Suppressor macrophage treated with lipopolysaccharide for 4 hours (primary cell): ENCODE data around the gene PRPF19.
A peak's percentile ranks its signal among the peaks of the same experiment; 100 is the strongest.

Experiments used
- DNase-seq: peaks from one replicate; pipeline ENCODE4 v3.0.0-alpha.2; 2020

Gene PRPF19

GRCh38 chr11:60937144-60937527 is 30.8 kb upstream of the PRPF19 start:
- DNase-seq, result no peak

GRCh38 chr11:60936467-60937143 is 30.2 kb upstream of the PRPF19 start:
- DNase-seq, result no peak

GRCh38 chr11:60935676-60936442 is 29.5 kb upstream of the PRPF19 start:
- DNase-seq, result no peak

- no peak for DNase-seq
Measured at GRCh38 chr11:60934790-60935605, 28.6 kb upstream of the PRPF19 start.

GRCh38 chr11:60934124-60934789 is 27.9 kb upstream of the PRPF19 start:
- DNase-seq, result no peak

- DNase-seq, result no peak
Measured at GRCh38 chr11:60933416-60934123, 27.2 kb upstream of the PRPF19 start.

- no peak for DNase-seq
Measured at GRCh38 chr11:60932605-60933356, 26.4 kb upstream of the PRPF19 start.

- DNase-seq, result no peak
Measured at GRCh38 chr11:60931917-60932316, 25.5 kb upstream of the PRPF19 start.

- DNase-seq, result no peak
Measured at GRCh38 chr11:60930394-60930793, 24.0 kb upstream of the PRPF19 start.

GRCh38 chr11:60929764-60930163 is 23.4 kb upstream of the PRPF19 start:
- DNase-seq, result no peak

- DNase-seq, result no peak
Measured at GRCh38 chr11:60928563-60929001, 22.2 kb upstream of the PRPF19 start.

- no peak for DNase-seq
Measured at GRCh38 chr11:60927600-60927999, 21.2 kb upstream of the PRPF19 start.

- no peak for DNase-seq
Measured at GRCh38 chr11:60927061-60927592, 20.7 kb upstream of the PRPF19 start.

GRCh38 chr11:60926500-60926899 is 20.1 kb upstream of the PRPF19 start:
- no peak for DNase-seq

GRCh38 chr11:60925868-60926267 is 19.5 kb upstream of the PRPF19 start:
- DNase-seq, result peak; percentile 89

GRCh38 chr11:60924906-60925853 is 18.8 kb upstream of the PRPF19 start:
- DNase-seq, result no peak

GRCh38 chr11:60924110-60924905 is 17.9 kb upstream of the PRPF19 start, which contains the start of gene TMEM132A:
TSS of gene TMEM132A (plus strand) at chr11:60924460. CDS start at chr11:60924634, 174 bp downstream.
- DNase-seq, result peak; percentile 41

- no peak for DNase-seq
Measured at GRCh38 chr11:60923800-60924109, 17.4 kb upstream of the PRPF19 start.

- no peak for DNase-seq
Measured at GRCh38 chr11:60923326-60923725, 16.9 kb upstream of the PRPF19 start.
